K562 (cell line): Measurements from ENCODE around the gene C2orf81. TPM values are rescaled to one million over a fixed set of nuclear protein-coding genes. Genes with fewer than 3 reads are reported as not detected.

Experiments
- ASH1L ChIP-seq: fragments of 450-650 bp; IDR thresholded peaks from 2 replicates; pipeline ENCODE4 v1.6.1; 2018; ENCODE audit warnings: borderline replicate concordance, mild to moderate bottlenecking, low read depth; ENCODE audit not compliant: partially characterized antibody
- CXXC5 ChIP-seq: fragments of 250-450 bp; sonication (Bioruptor Pico); IDR thresholded peaks from 2 replicates; pipeline ENCODE4 v1.8.0; 2022; ENCODE audit warnings: inconsistent platforms, mild to moderate bottlenecking, moderate library complexity
- DEAF1 ChIP-seq: fragments of 450-650 bp; formaldehyde crosslinking; IDR thresholded peaks from 2 replicates; pipeline ENCODE4 v1.4.0; 2020; ENCODE audit warnings: mild to moderate bottlenecking, moderate library complexity
- EGR1 ChIP-seq: fragments of 450-650 bp; conservative IDR thresholded peaks from 2 replicates; pipeline ENCODE4 v1.6.1; 2017; ENCODE audit warnings: mild to moderate bottlenecking
- FOSL1 ChIP-seq: fragments of 200-800 bp; sonication (Bioruptor generic); conservative IDR thresholded peaks from 2 replicates; pipeline ENCODE4 v1.6.1; 2016; ENCODE audit warnings: missing genetic modification characterization, missing compliant biosample characterization
- FUS ChIP-seq: fragments of 200-400 bp; formaldehyde crosslinking; optimal IDR thresholded peaks from 2 replicates; pipeline ENCODE3; 2017; ENCODE audit warnings: low read depth, low read length
- MCM3 ChIP-seq: fragments of 450-650 bp; IDR thresholded peaks from 2 replicates; pipeline ENCODE4 v1.6.1; 2016
- MEF2A ChIP-seq: IDR thresholded peaks from 2 replicates; pipeline ENCODE4 v1.6.1; 2011; ENCODE audit warnings: low read depth, mild to moderate bottlenecking, low read length, moderate library complexity; ENCODE audit not compliant: control insufficient read depth
- MYC ChIP-seq, 2 experiments: fragments of 250-450 bp in 1 of 2; sonication (Bioruptor Pico) in 1 of 2; IDR thresholded peaks; 2 replicates each; pipeline versions ENCODE4 v1.5.1 to v1.6.1; 2012 to 2021; ENCODE audit warnings: low read depth in 2 of 2, borderline replicate concordance in 1 of 2, improper control_type of control experiment in 1 of 2, low read length in 1 of 2, mild to moderate bottlenecking in 1 of 2, moderate library complexity in 1 of 2
- RBM25 ChIP-seq: fragments of 200-400 bp; formaldehyde crosslinking; IDR thresholded peaks from 2 replicates; pipeline ENCODE4 v1.6.1; 2018; ENCODE audit warnings: low read length, low read depth, moderate library complexity; ENCODE audit not compliant: severe bottlenecking
- RERE ChIP-seq: sonication (generic); formaldehyde crosslinking; IDR thresholded peaks from 2 replicates; pipeline ENCODE4 v1.8.0; 2023; ENCODE audit warnings: missing genetic modification reagents, mild to moderate bottlenecking, borderline replicate concordance
- SMAD3 ChIP-seq: fragments of 450-650 bp; formaldehyde crosslinking; conservative IDR thresholded peaks from 2 replicates; pipeline ENCODE4 v1.4.0; 2020; ENCODE audit warnings: mild to moderate bottlenecking
- SMC3 ChIP-seq: conservative IDR thresholded peaks from 2 replicates; pipeline ENCODE4 v1.6.1; 2011; ENCODE audit warnings: low read depth, low read length, improper control_type of control experiment; ENCODE audit not compliant: insufficient read depth
- TEAD1 ChIP-seq, 2 experiments: fragments of 450-650 bp in 1 of 2; sonication (generic) in 1 of 2; formaldehyde crosslinking; IDR thresholded peaks; 2 replicates each; pipeline versions ENCODE4 v1.4.0 to v1.8.0; 2020 to 2022; ENCODE audit warnings: mild to moderate bottlenecking in 2 of 2, missing genetic modification reagents in 1 of 2
- ZBTB1 ChIP-seq: sonication (generic); formaldehyde crosslinking; IDR thresholded peaks from 2 replicates; pipeline ENCODE4 v1.8.1; 2023; ENCODE audit warnings: missing genetic modification reagents, low read depth, mild to moderate bottlenecking, borderline replicate concordance
- ZNF253 ChIP-seq: fragments of 250-450 bp; sonication (Bioruptor Pico); conservative IDR thresholded peaks from 2 replicates; pipeline ENCODE4 v1.6.1; 2021; ENCODE audit warnings: mild to moderate bottlenecking
- ZNF347 ChIP-seq: fragments of 450-650 bp; formaldehyde crosslinking; IDR thresholded peaks from 2 replicates; pipeline ENCODE4 v1.4.0; 2020; ENCODE audit warnings: low read depth, mild to moderate bottlenecking, moderate library complexity
- ZNF589 ChIP-seq: fragments of 200-800 bp; sonication (Bioruptor generic); IDR thresholded peaks from 2 replicates; pipeline ENCODE4 v1.6.1; 2016; ENCODE audit warnings: low read depth, missing genetic modification characterization, missing compliant biosample characterization
- ZNF696 ChIP-seq: fragments of 250-450 bp; sonication (Bioruptor Pico); conservative IDR thresholded peaks from 2 replicates; pipeline ENCODE4 v1.4.0; 2020; ENCODE audit warnings: mild to moderate bottlenecking, moderate library complexity
- polyA plus RNA-seq, 8 experiments: library from polyadenylated mRNA; depleted of rRNA in 4 of 8; stranded (reverse) in 5 of 8; unstranded in 3 of 8; fragments of >200 nt; fragmentation: Nextera tagmentation in 2 of 8; fragmentation: Illumina TruSeq in 1 of 8; extraction: Ambion mirVana in 2 of 8; extraction: Trizol in 1 of 8; gene quantifications; 2 replicates each; pipeline versions ENCODE4 v1.2.1 to v1.2.3, GENCODE V29; 2011 to 2014; ENCODE audit warnings: inconsistent platforms in 1 of 8, missing spikeins in 1 of 8
- total RNA-seq, 7 experiments: library from RNA; depleted of rRNA in 6 of 7; stranded (reverse); fragments of >200 nt in 6 of 7; fragmentation: Illumina TruSeq in 2 of 7; extraction: Trizol in 2 of 7; gene quantifications; 2 replicates each; pipeline versions ENCODE4 v1.2.1 to v1.2.3, GENCODE V29; 2011 to 2021; ENCODE audit warnings: low replicate concordance in 1 of 7
- TF ChIP-seq, protein P1 (sequence below): sonication (generic); formaldehyde crosslinking; IDR thresholded peaks from 2 replicates; pipeline ENCODE4 v1.9.0; 2022; ENCODE audit warnings: mild to moderate bottlenecking, missing genetic modification reagents
- TF ChIP-seq, protein P2 (sequence below): fragments of 250-450 bp; sonication (Bioruptor Pico); IDR thresholded peaks from 2 replicates; pipeline ENCODE4 v1.6.1; 2021; ENCODE audit warnings: mild to moderate bottlenecking

The C2orf81 gene
- total and polyA plus RNA-seq, 9 of the 15 experiments (the other 6 are each of a cell fraction or from before 2014, with no cell fraction given) = 0.06 TPM; not detected in 8

GRCh38 chr2:74399785-74400184 lies 21.6 kb downstream of the C2orf81 start (continued):
- TF ChIP-seq RERE (CRISPR knock-in tag) (no peak), DEAF1 (CRISPR knock-in tag) (0 out of 2 replicates have a peak, but pooled peaks have one; percentile 14), EGR1 (no peak), CXXC5 (no peak), ASH1L (no peak), MEF2A (no peak), TEAD1 (CRISPR knock-in tag; IDR thresholded peaks at IDR 0.05) (no peak), ZNF253 (no peak), ZNF589 (no peak), ZBTB1 (CRISPR knock-in tag) (no peak), RBM25 (no peak), FOSL1 (no peak), ZNF347 (no peak), MYC (IDR thresholded peaks at IDR 0.05; ENCODE audit: low read depth, low read length) (no peak), MYC (CRISPR knock-in tag; IDR thresholded peaks at IDR 0.05; ENCODE audit: borderline replicate concordance, low read depth) (no peak), MCM3 (no peak), ZNF696 (CRISPR knock-in tag) (no peak), FUS (no peak), SMAD3 (CRISPR knock-in tag) (0 out of 2 replicates have a peak, but pooled peaks have one; percentile 15), SMC3 (peak; percentile 39; the same call in 1 of the 2 replicates)
- TF ChIP-seq, protein P1, sequence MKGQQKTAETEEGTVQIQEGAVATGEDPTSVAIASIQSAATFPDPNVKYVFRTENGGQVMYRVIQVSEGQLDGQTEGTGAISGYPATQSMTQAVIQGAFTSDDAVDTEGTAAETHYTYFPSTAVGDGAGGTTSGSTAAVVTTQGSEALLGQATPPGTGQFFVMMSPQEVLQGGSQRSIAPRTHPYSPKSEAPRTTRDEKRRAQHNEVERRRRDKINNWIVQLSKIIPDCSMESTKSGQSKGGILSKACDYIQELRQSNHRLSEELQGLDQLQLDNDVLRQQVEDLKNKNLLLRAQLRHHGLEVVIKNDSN (CRISPR knock-in tag) = no peak
- TF ChIP-seq, protein P2, sequence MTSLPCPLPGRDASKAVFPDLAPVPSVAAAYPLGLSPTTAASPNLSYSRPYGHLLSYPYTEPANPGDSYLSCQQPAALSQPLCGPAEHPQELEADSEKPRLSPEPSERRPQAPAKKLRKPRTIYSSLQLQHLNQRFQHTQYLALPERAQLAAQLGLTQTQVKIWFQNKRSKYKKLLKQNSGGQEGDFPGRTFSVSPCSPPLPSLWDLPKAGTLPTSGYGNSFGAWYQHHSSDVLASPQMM (CRISPR knock-in tag) = no peak
